OCI-LY1 (cell line): Measurements from ENCODE around the gene DHDH.

ENCODE experiments used
- CTCF ChIP-seq: fragments of 200-600 bp; sonication (generic), shearing (Covaris generic); IDR thresholded peaks from 2 replicates; pipeline ENCODE4 v1.5.1; 2017; ENCODE audit warnings: mild to moderate bottlenecking, antibody characterized with exemption, low read length, moderate library complexity, mixed read lengths
- EZH2 ChIP-seq: fragments of 200-600 bp; sonication (generic), shearing (Covaris generic); IDR thresholded peaks from 2 replicates; pipeline ENCODE4 v1.8.0; 2017; ENCODE audit warnings: borderline replicate concordance, mixed run types, mild to moderate bottlenecking, antibody characterized with exemption, low read length, moderate library complexity, mixed read lengths

- no peak for TF ChIP-seq EZH2
- TF ChIP-seq CTCF = no peak
These were observed 49.8 kb upstream of the DHDH start for GRCh38 chr19:48883726-48884125.
